Measurements from ENCODE around the gene PLAGL1. TPM values are rescaled to one million over a fixed set of nuclear protein-coding genes. Genes with fewer than 3 reads are reported as not detected.

Gene PLAGL1
- total and polyA plus RNA-seq, 4 donors, result 1.3 to 6.3 (median 2.0) TPM

GRCh38 chr6:143901885-143902750, 105.9 kb downstream of the PLAGL1 start:
- 60% methylated on average over 6 of the region's 6 CpGs for WGBS

More at GRCh38 chr6:143901885-143902750, 105.9 kb downstream of the PLAGL1 start:
- H3K9me3 ChIP-seq (ENCODE audit: control insufficient read depth in 4 of 4, low read length in 3 of 4), result no peaks in the 10 kb centered on the region
- no peak overlapping the region for H3K4me3 ChIP-seq (ENCODE audit: low read depth in 1 of 3, low read length in 3 of 3)
- no peaks in the 10 kb centered on the region for H3K27me3 ChIP-seq (ENCODE audit: control insufficient read depth in 4 of 4, insufficient read depth in 4 of 4, low read length in 3 of 4)
- H3K4me1 ChIP-seq (ENCODE audit: control insufficient read depth in 4 of 4, insufficient read depth in 4 of 4, low read length in 3 of 4), result no peaks in the 10 kb centered on the region
- no peak overlapping the region for H3K9ac ChIP-seq (ENCODE audit: low read depth in 1 of 2, low read length in 2 of 2)
- H3K36me3 ChIP-seq (ENCODE audit: control insufficient read depth in 4 of 4, insufficient read depth in 3 of 4, low read depth in 1 of 4, low read length in 3 of 4), result no peaks in the 10 kb centered on the region
- no peak for DNase-seq (ENCODE audit: low spot score)
- TF ChIP-seq SP1 (IDR thresholded peaks at IDR 0.05), result no peak
- no peak for TF ChIP-seq CTCF (IDR thresholded peaks at IDR 0.05; ENCODE audit: low read depth, low read length, missing input control)
- peak; percentile 42 for TF ChIP-seq NR2F2 (IDR thresholded peaks at IDR 0.05)
- TF ChIP-seq REST (IDR thresholded peaks at IDR 0.05), result no peak
- TF ChIP-seq HNF4A (conservative IDR thresholded peaks at IDR 0.05), result no peak
- peak in 1 of 2 donors; percentile 6 for TF ChIP-seq RAD21 (IDR thresholded peaks at IDR 0.05)
- no peak for TF ChIP-seq GABPA (IDR thresholded peaks at IDR 0.05 in 1 of 2, conservative IDR thresholded peaks at IDR 0.05 in 1 of 2)
- no peak for TF ChIP-seq ZBTB33 (IDR thresholded peaks at IDR 0.05)
- no peak overlapping the region for H3K27ac ChIP-seq (ENCODE audit: low read depth in 1 of 2, low read length in 2 of 2)
